Esophagus (tissue), 2 donors: ENCODE measurements around the gene PARP15. TPM values are rescaled to one million over a fixed set of nuclear protein-coding genes. Genes with fewer than 3 reads are reported as not detected.
"Not testable (repeated sequence)": the region's sequence is repeated elsewhere in the genome, so short reads cannot be mapped to it uniquely, and the experiment has no call there.

Experiments
- H3K27ac ChIP-seq, 2 donors: one replicate each; pipeline ENCODE4 v1.5.1; 2013; ENCODE audit warnings: low read depth in 2 of 2, mild to moderate bottlenecking in 2 of 2, inconsistent platforms in 1 of 2, low read length in 1 of 2, moderate library complexity in 1 of 2
- H3K27me3 ChIP-seq, 2 donors: one replicate each; pipeline ENCODE4 v1.6.1; 2013; ENCODE audit warnings: low read length in 2 of 2, control low read depth in 1 of 2, mild to moderate bottlenecking in 1 of 2; ENCODE audit not compliant: insufficient read depth in 2 of 2, control insufficient read depth in 1 of 2
- H3K36me3 ChIP-seq, 2 donors: one replicate each; pipeline ENCODE4 v1.6.1; 2013; ENCODE audit warnings: low read length in 1 of 2; ENCODE audit not compliant: control insufficient read depth in 2 of 2, insufficient read depth in 2 of 2
- H3K4me1 ChIP-seq, 2 donors: one replicate each; pipeline ENCODE4 v1.6.1; 2013; ENCODE audit warnings: low read length in 1 of 2; ENCODE audit not compliant: control insufficient read depth in 2 of 2, insufficient read depth in 2 of 2
- H3K4me3 ChIP-seq, 2 donors: one replicate each; pipeline ENCODE4 v1.5.1; 2013; ENCODE audit warnings: low read length in 2 of 2, mild to moderate bottlenecking in 2 of 2, low read depth in 1 of 2, moderate library complexity in 1 of 2
- H3K9me3 ChIP-seq, 2 donors: one replicate each; pipeline ENCODE4 v1.6.1; 2013; ENCODE audit warnings: mild to moderate bottlenecking in 2 of 2, low read depth in 1 of 2, low read length in 1 of 2, moderate library complexity in 1 of 2; ENCODE audit not compliant: control insufficient read depth in 2 of 2, insufficient read depth in 1 of 2
- WGBS, 2 donors: extraction: QIAGEN DNeasy Blood & Tissue Kit; methylation state at CpG; one replicate each; pipeline ENCODE4 v1.1.7; 2013; 5-methylcytosine and 5-hydroxymethylcytosine counted together
- polyA plus RNA-seq, 2 donors: library from polyadenylated mRNA; stranded (reverse); fragments of 200-250 nt; gene quantifications; one replicate each; pipeline ENCODE4 v1.2.3, GENCODE V29; 2013
- donor health status: healthy with polysubstance abuse.
- donor health status: Bipolar disorder and iron deficiency.

The PARP15 gene
- polyA plus RNA-seq, 2 donors = 0.46 to 0.94 TPM

GRCh38 chr3:122564155-122564912 lies 13.1 kb upstream of the PARP15 start, which contains the start of the genes DTX3L and PARP9:
Gene DTX3L, plus strand, starts transcription at chr3:122564338. Its CDS starts 89 bp downstream, at chr3:122564427.
Gene PARP9, minus strand, starts transcription at chr3:122564300. Its CDS starts 4,680 bp downstream, at chr3:122559620.
- H3K9me3 ChIP-seq = no peaks in the 10 kb centered on the region
- H3K27me3 ChIP-seq = no peaks in the 10 kb centered on the region
- H3K27ac ChIP-seq = peak within 1 kb of the TSS; percentile 93 to 94
- H3K4me1 ChIP-seq = no peaks in the 10 kb centered on the region
- H3K36me3 ChIP-seq = peaks cover 3% of the 10 kb centered on the region in 2 donors
- WGBS, 2 donors = 0% methylated on average over 50 to 56 of the region's 56 CpGs
- H3K4me3 ChIP-seq = peak within 1 kb of the TSS; percentile 88 to 96

GRCh38 chr3:122568131-122568530 lies 9.3 kb upstream of the PARP15 start:
- H3K36me3 ChIP-seq, H3K27ac ChIP-seq, H3K27me3 ChIP-seq, H3K9me3 ChIP-seq, H3K4me1 ChIP-seq, H3K4me3 ChIP-seq: not testable (repeated sequence)
- WGBS, 2 donors = 98% methylated on average over 7 of the region's 7 CpGs

GRCh38 chr3:122568755-122569154 lies 8.7 kb upstream of the PARP15 start:
- H3K9me3 ChIP-seq = no peaks in the 10 kb centered on the region
- no peak overlapping the region for H3K27ac ChIP-seq
- no peaks in the 10 kb centered on the region for H3K27me3 ChIP-seq
- H3K36me3 ChIP-seq = peaks cover 3 to 6% of the 10 kb centered on the region in 2 donors
- 56 to 64% methylated on average over 3 of the region's 3 CpGs for WGBS, 2 donors
- H3K4me1 ChIP-seq = no peaks in the 10 kb centered on the region
- H3K4me3 ChIP-seq = no peak overlapping the region

- H3K27ac ChIP-seq = peak overlapping the region; percentile 43 to 70
- H3K36me3 ChIP-seq = peaks cover 0 to 3% of the 10 kb centered on the region in 2 donors
Observed at GRCh38 chr3:122572940-122573412, 4.5 kb upstream of the PARP15 start.

GRCh38 chr3:122576174-122576940 lies 1.1 kb upstream of the PARP15 start:
- H3K27ac ChIP-seq = no peak overlapping the region
- WGBS, 2 donors = 67% methylated on average over 8 of the region's 8 CpGs
- no peak overlapping the region for H3K4me3 ChIP-seq
- no peaks in the 10 kb centered on the region for H3K27me3 ChIP-seq
- H3K4me1 ChIP-seq = no peaks in the 10 kb centered on the region
- no peaks in the 10 kb centered on the region for H3K36me3 ChIP-seq
- H3K9me3 ChIP-seq = no peaks in the 10 kb centered on the region

More at GRCh38 chr3:122572940-122573412, 4.5 kb upstream of the PARP15 start:
- no peaks in the 10 kb centered on the region for H3K4me1 ChIP-seq
- H3K27me3 ChIP-seq = no peaks in the 10 kb centered on the region
- no peak overlapping the region for H3K4me3 ChIP-seq
- WGBS, 2 donors = 27 to 39% methylated on average over 3 of the region's 3 CpGs
- H3K9me3 ChIP-seq = no peaks in the 10 kb centered on the region

GRCh38 chr3:122578069-122578740 lies 755 bp downstream of the PARP15 start:
- Histone ChIP-seq H3K36me3 (no peaks in the 10 kb centered on the region), H3K4me1 (no peaks in the 10 kb centered on the region), H3K9me3 (peaks cover 0 to 3% of the 10 kb centered on the region in 2 donors), H3K4me3 (peak overlapping the region in 1 of 2 donors; percentile 41), H3K27me3 (no peaks in the 10 kb centered on the region), H3K27ac (no peak overlapping the region)
- WGBS, 2 donors = 51 to 57% methylated on average over 5 of the region's 5 CpGs

GRCh38 chr3:122580470-122580869 lies 3.0 kb downstream of the PARP15 start:
- no peaks in the 10 kb centered on the region for H3K36me3 ChIP-seq
- no peaks in the 10 kb centered on the region for H3K27me3 ChIP-seq
- H3K4me1 ChIP-seq = no peaks in the 10 kb centered on the region
- 71 to 72% methylated on average over 3 of the region's 3 CpGs for WGBS, 2 donors
- peaks cover 0 to 5% of the 10 kb centered on the region in 2 donors for H3K9me3 ChIP-seq
- no peak overlapping the region for H3K4me3 ChIP-seq
- H3K27ac ChIP-seq = no peak overlapping the region

- Histone ChIP-seq H3K36me3 (no peaks in the 10 kb centered on the region), H3K4me1 (no peaks in the 10 kb centered on the region), H3K9me3 (peaks cover 0 to 5% of the 10 kb centered on the region in 2 donors), H3K27me3 (no peaks in the 10 kb centered on the region), H3K4me3 (no peak overlapping the region), H3K27ac (no peak overlapping the region)
- 97 to 98% methylated on average over 2 of the region's 2 CpGs for WGBS, 2 donors
Observed at GRCh38 chr3:122581622-122582021, 4.2 kb downstream of the PARP15 start.

GRCh38 chr3:122582390-122582789 lies 4.9 kb downstream of the PARP15 start:
- no peak overlapping the region for H3K4me3 ChIP-seq
- H3K27ac ChIP-seq = no peak overlapping the region
- 97 to 98% methylated on average over 1 of the region's 1 CpG for WGBS, 2 donors
- no peaks in the 10 kb centered on the region for H3K36me3 ChIP-seq
- H3K9me3 ChIP-seq = peaks cover 0 to 5% of the 10 kb centered on the region in 2 donors
- H3K4me1 ChIP-seq = no peaks in the 10 kb centered on the region
- no peaks in the 10 kb centered on the region for H3K27me3 ChIP-seq
